BE2C (cell line): ENCODE measurements around the gene MTARC2.
A peak's percentile ranks its signal among the peaks of the same experiment; 100 is the strongest.

Experiments
- DNase-seq: peaks from one replicate; pipeline ENCODE4 v3.0.0-alpha.2; 2020
- H3K27me3 ChIP-seq: fragments of 250-450 bp; sonication (Bioruptor Pico); 2 replicates; pipeline ENCODE4 v1.5.1; 2020; ENCODE audit warnings: mild to moderate bottlenecking
- H3K36me3 ChIP-seq: fragments of 250-450 bp; sonication (Bioruptor Pico); 2 replicates; pipeline ENCODE4 v1.5.1; 2020; ENCODE audit warnings: mild to moderate bottlenecking
- H3K4me1 ChIP-seq: fragments of 250-450 bp; sonication (Bioruptor Pico); 2 replicates; pipeline ENCODE4 v1.5.1; 2020
- H3K4me3 ChIP-seq: 2 replicates; pipeline ENCODE4 v1.5.1; 2011; ENCODE audit warnings: low read depth, low read length
- H3K9me3 ChIP-seq: fragments of 250-450 bp; sonication (Bioruptor Pico); 2 replicates; pipeline ENCODE4 v1.5.1; 2020
- CTCF ChIP-seq: IDR thresholded peaks from 2 replicates; pipeline ENCODE4 v1.5.1; 2012; ENCODE audit warnings: mild to moderate bottlenecking, low read depth, low read length

MTARC2 gene

DNA sequence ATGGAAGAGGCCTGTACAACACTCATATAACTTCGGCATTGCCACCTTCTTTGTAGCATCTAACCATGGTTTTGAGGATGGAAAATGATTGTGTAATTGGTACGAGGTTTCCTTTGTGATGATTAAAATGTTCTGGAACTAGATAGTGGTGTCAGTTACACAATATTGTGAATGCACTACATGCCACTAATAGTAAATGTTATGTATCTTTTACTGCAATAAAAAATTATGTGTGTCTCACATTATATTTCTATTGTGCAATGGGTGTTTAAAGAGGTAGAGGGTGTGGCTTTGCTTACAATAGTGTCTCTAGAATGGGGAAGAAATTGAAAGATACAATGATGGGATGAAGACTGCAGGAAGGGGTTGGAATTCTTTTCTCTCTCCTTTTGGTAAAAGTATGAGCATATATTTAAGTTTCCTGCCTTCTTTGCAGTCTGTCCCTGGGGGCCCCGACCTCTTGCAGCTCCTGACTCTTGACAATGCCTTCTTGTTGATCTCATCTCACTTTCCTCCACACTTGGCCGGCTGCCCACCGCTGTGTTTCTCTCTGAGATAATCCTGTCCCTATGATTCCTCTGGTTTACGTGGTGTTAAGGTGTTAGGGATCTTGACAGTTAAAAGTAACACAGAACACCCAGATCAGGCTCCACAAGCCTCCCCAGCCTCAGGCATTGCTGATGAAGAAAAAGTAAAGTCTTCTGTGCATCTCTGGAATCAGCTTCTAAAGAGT lies 77.9 kb downstream of the MTARC2 start:
- H3K4me3 ChIP-seq, result no peak overlapping the region
- TF ChIP-seq CTCF, result no peak
- peaks cover 2% of the 10 kb centered on the region; the same call in 1 of the 2 replicates for H3K27me3 ChIP-seq
- no peaks in the 10 kb centered on the region for H3K36me3 ChIP-seq
- DNase-seq, result peak; percentile 26
- peaks cover 4% of the 10 kb centered on the region for H3K4me1 ChIP-seq
- no peaks in the 10 kb centered on the region for H3K9me3 ChIP-seq

GRCh38 chr1:220826729-220827128 lies 78.6 kb downstream of the MTARC2 start:
- TF ChIP-seq CTCF, result no peak

GRCh38 chr1:220827445-220828178 lies 79.5 kb downstream of the MTARC2 start:
- Histone ChIP-seq H3K9me3 (no peaks in the 10 kb centered on the region), H3K4me1 (peaks cover 4% of the 10 kb centered on the region), H3K27me3 (peaks cover 2% of the 10 kb centered on the region; the same call in 1 of the 2 replicates), H3K4me3 (no peak overlapping the region), H3K36me3 (no peaks in the 10 kb centered on the region)
- no peak for DNase-seq
- no peak for TF ChIP-seq CTCF

More at GRCh38 chr1:220826729-220827128, 78.6 kb downstream of the MTARC2 start:
- no peak for DNase-seq
- H3K4me1 ChIP-seq, result peaks cover 4% of the 10 kb centered on the region
- H3K9me3 ChIP-seq, result no peaks in the 10 kb centered on the region
- no peak overlapping the region for H3K4me3 ChIP-seq
- H3K27me3 ChIP-seq, result peaks cover 2% of the 10 kb centered on the region; the same call in 1 of the 2 replicates
- no peaks in the 10 kb centered on the region for H3K36me3 ChIP-seq

DNA sequence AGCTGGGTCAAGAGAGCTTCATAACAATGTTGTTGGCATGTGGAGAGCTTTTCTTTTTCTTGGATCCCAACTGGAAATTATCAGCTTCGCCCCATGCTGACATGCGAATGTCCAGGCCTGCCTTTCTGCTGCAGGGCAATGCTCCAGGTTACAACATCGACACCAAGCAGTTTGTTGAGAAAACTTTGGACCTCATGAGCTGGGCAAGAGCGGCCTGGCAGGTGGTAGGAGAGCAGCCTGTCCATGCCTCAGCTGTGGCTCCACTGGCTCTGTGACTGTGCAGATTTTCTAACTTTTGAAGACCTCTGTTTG lies 80.0 kb downstream of the MTARC2 start:
- no peak overlapping the region for H3K4me3 ChIP-seq
- no peak for DNase-seq

DNA sequence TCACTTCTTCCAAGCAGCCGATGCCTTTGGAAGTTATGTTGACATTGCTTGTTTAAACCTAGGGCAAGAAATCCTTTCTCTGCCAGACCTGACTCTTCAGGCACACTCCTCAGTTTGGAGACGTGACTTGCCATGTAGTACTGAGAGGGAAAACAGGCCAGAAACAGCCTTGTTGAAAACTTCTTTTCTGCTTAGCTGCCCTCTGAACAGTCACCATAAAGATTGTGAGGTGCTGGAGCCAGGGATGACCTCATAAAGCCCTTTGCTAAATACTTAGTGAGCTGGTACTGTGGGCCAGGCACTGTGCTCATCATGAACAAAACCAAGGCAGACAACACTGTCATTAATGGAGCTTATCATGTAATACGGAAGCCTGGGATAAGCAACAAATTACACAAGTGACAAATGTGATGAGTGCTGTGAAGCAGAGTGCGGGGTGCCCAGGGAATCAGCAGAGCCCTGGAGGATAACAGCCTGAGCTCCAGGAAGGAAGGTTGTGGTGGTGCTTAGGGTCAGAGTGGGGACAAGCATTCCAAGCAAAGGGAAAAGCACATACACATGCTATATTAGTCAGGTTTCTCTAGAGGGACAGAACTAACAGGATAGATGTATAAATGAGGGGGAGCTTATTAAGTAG lies 80.9 kb downstream of the MTARC2 start:
- Histone ChIP-seq H3K27me3 (peaks cover 2% of the 10 kb centered on the region; the same call in 1 of the 2 replicates), H3K4me3 (no peak overlapping the region), H3K36me3 (no peaks in the 10 kb centered on the region), H3K4me1 (peaks cover 4% of the 10 kb centered on the region), H3K9me3 (no peaks in the 10 kb centered on the region)
- TF ChIP-seq CTCF, result no peak
- DNase-seq, result no peak

More for the DNA sequence above, 80.0 kb downstream of the MTARC2 start:
- peaks cover 4% of the 10 kb centered on the region for H3K4me1 ChIP-seq
- H3K27me3 ChIP-seq, result peaks cover 2% of the 10 kb centered on the region; the same call in 1 of the 2 replicates
- H3K36me3 ChIP-seq, result no peaks in the 10 kb centered on the region
- no peaks in the 10 kb centered on the region for H3K9me3 ChIP-seq
- TF ChIP-seq CTCF, result no peak
